Suppressor macrophage treated with lipopolysaccharide for 1 hour (primary cell): ENCODE results near the gene EXOC7.

Experiments used
- DNase-seq, 3 donors: peaks; one replicate each; pipeline ENCODE4 v3.0.0-alpha.2; 2020 to 2022

The EXOC7 gene

GRCh38 chr17:76039121-76039520 lies 64.5 kb downstream of the EXOC7 start:
- no peak for DNase-seq

GRCh38 chr17:76038050-76038449 lies 65.5 kb downstream of the EXOC7 start:
- DNase-seq = no peak

DNA sequence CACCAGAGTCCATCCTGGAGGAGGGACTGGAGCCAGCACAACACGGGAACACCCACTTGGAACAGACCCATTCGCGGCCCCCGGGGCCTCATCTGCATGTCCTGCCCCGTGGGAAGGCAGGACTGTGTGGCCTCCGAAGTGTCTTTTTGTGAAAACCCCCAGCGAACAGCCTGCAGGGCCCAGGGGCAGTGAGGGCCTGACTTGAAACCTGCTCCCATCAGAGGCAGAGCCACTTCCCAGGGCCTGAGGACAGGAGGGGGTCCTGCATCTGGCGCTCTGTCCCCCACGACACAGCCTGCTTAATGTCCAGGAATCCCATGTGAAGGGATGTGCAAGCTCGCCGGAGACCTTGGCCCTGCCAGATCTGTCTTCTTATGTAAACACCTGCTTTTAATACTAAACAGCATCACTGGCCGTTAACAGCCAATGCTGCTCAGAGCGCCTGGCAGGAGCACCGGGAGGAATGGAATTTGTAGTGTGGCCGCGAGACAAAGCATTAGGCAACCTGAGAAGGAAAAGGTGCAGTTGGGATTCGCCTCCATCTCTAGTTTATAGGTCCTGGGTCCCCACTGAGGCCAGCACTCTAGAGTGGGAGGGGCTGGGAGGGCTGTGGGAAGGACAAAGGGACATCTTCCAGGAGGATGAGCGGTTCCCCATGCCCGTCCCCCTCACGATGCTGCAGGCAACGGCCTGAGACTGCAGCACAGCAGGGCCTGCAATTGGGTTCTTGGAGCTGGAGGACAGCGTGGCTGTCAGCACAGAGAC lies 66.9 kb downstream of the EXOC7 start:
- no peak for DNase-seq

GRCh38 chr17:76034428-76035350 lies 68.9 kb downstream of the EXOC7 start:
- no peak for DNase-seq

- no peak for DNase-seq
Measured at GRCh38 chr17:76033139-76033538, 70.4 kb downstream of the EXOC7 start.

DNA sequence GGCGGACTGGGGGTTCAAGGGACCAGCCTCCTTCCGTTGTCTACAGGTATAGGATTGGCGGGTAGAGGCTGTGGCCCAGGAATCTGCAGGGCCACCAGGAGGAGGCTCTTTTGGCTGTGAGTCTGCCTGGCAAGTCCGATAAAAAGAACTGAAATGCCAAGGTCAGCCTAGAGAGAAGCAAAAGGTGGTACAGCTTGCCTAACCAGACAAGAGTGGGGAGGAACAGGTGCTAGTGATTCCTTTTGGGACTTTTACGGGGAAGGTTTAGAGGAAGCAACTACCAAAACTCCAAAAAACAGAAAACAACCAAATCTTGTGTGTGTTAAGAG lies 70.8 kb downstream of the EXOC7 start:
- no peak for DNase-seq

DNA sequence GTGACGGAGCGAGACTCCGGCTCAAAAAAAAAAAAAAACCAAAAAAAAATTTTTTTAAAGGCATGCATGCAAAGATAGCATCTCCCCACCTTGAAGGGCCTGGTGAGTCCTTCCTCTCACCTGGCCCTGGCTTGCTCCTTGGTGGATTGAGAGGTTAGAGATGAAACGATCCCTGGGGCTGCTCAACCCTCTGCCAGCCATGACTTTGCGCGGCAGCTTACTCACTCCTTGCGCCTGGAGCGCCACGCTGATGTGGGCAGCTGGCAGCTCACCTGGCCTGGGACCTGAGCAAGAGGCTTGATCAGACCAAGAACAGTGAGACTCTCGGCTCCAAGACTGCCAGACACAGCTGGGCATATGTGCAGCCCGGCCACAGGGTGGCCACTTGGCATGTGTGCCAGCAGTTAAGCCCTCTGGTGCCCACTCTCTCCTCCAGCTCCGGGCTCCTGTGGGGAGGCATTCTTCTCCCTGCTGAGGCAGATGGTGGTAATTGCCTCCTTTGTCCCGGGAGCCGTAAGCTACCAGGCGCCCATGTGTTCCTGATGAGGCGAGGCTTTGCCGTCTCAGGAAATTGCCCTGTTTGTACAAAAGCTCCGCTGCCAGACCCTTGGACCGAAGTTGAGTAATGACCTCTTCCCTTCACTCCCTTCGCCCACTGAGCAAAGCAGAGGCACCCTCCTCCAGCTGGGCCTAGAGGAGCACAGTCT lies 71.4 kb downstream of the EXOC7 start:
- DNase-seq = no peak
